Right hindlimb (tissue), 1 donor: ENCODE results near the gene NR2F1.

Source experiments
- DNase-seq: peaks from one replicate; pipeline ENCODE4 v3.0.0-alpha.2; 2018

NR2F1 gene

GRCh38 chr5:93604644-93605515 lies 21.9 kb downstream of the NR2F1 start:
- DNase-seq: no peak

- no peak for DNase-seq
Measured at GRCh38 chr5:93606382-93606752, 23.3 kb downstream of the NR2F1 start.

GRCh38 chr5:93607367-93608258 lies 24.6 kb downstream of the NR2F1 start:
- DNase-seq: peak; percentile 49

GRCh38 chr5:93608855-93609254 lies 25.8 kb downstream of the NR2F1 start:
- no peak for DNase-seq

GRCh38 chr5:93609762-93610161 lies 26.7 kb downstream of the NR2F1 start:
- no peak for DNase-seq

GRCh38 chr5:93610581-93611272 lies 27.7 kb downstream of the NR2F1 start:
- no peak for DNase-seq

GRCh38 chr5:93611273-93611975 lies 28.4 kb downstream of the NR2F1 start:
- no peak for DNase-seq

- DNase-seq: peak; percentile 74
Measured at GRCh38 chr5:93611976-93612854, 29.2 kb downstream of the NR2F1 start.

- no peak for DNase-seq
Measured at GRCh38 chr5:93612855-93613243, 29.8 kb downstream of the NR2F1 start.

GRCh38 chr5:93616538-93617174 lies 33.6 kb downstream of the NR2F1 start:
- DNase-seq: no peak

- DNase-seq: peak; percentile 75
Measured at GRCh38 chr5:93620487-93621326, 37.7 kb downstream of the NR2F1 start.

- no peak for DNase-seq
Measured at GRCh38 chr5:93621327-93621798, 38.3 kb downstream of the NR2F1 start.

GRCh38 chr5:93622240-93622885 lies 39.3 kb downstream of the NR2F1 start:
- DNase-seq: no peak

- no peak for DNase-seq
Measured at GRCh38 chr5:93623153-93623552, 40.1 kb downstream of the NR2F1 start.

GRCh38 chr5:93626801-93627200 lies 43.8 kb downstream of the NR2F1 start:
- no peak for DNase-seq

- DNase-seq: no peak
Measured at GRCh38 chr5:93632327-93632726, 49.3 kb downstream of the NR2F1 start.

GRCh38 chr5:93635991-93636390 lies 53.0 kb downstream of the NR2F1 start:
- DNase-seq: no peak

GRCh38 chr5:93636837-93637236 lies 53.8 kb downstream of the NR2F1 start:
- DNase-seq: no peak

- no peak for DNase-seq
Measured at GRCh38 chr5:93637697-93638096, 54.7 kb downstream of the NR2F1 start.
